Kidney (tissue), 14 donors: ENCODE results near the gene CYP2D6. TPM values are rescaled to one million over a fixed set of nuclear protein-coding genes. Genes with fewer than 3 reads are reported as not detected.

ENCODE experiments used
- DNase-seq, 5 donors: peaks; one replicate each; pipeline ENCODE4 v3.0.0-alpha.2; 2013 to 2020
- FAIRE-seq: peaks from 2 replicates; lab custom pipeline; 2012; peaks lifted over from hg19 to GRCh38; lab: Jason Lieb, UNC
- H3K27ac ChIP-seq, 2 donors: one replicate each; pipeline ENCODE4 v1.7.0; 2013; ENCODE audit warnings: low read depth in 2 of 2, low read length in 2 of 2, inconsistent platforms in 1 of 2
- H3K27me3 ChIP-seq: one replicate; pipeline ENCODE4 v1.7.1; 2013; ENCODE audit warnings: low read length, inconsistent platforms; ENCODE audit not compliant: control insufficient read depth, insufficient read depth
- H3K36me3 ChIP-seq, 3 donors: one replicate each; pipeline versions ENCODE4 v1.7.0 to v1.7.1; 2013; ENCODE audit warnings: low read length in 3 of 3, control low read depth in 1 of 3, inconsistent platforms in 1 of 3; ENCODE audit not compliant: insufficient read depth in 3 of 3, control insufficient read depth in 2 of 3
- H3K4me1 ChIP-seq, 3 donors: one replicate each; pipeline versions ENCODE4 v1.7.0 to v1.7.1; 2013; ENCODE audit warnings: low read length in 3 of 3, inconsistent platforms in 1 of 3, low read depth in 1 of 3; ENCODE audit not compliant: control insufficient read depth in 2 of 3, insufficient read depth in 2 of 3
- H3K4me3 ChIP-seq, 3 donors: one replicate each; pipeline versions ENCODE4 v1.7.0 to v1.8.1; 2013; ENCODE audit warnings: low read length in 3 of 3, control low read depth in 1 of 3, inconsistent platforms in 1 of 3
- H3K9ac ChIP-seq, 3 donors: one replicate each; pipeline versions ENCODE4 v1.7.0 to v1.7.1; 2013; ENCODE audit warnings: low read length in 3 of 3, control low read depth in 1 of 3, inconsistent platforms in 1 of 3
- H3K9me3 ChIP-seq, 3 donors: one replicate each; pipeline versions ENCODE4 v1.7.0 to v1.7.1; 2013; ENCODE audit warnings: low read length in 3 of 3, control low read depth in 1 of 3, inconsistent platforms in 1 of 3; ENCODE audit not compliant: control insufficient read depth in 2 of 3, insufficient read depth in 1 of 3
- intact Hi-C: fragments of 100-400 bp; cut with DNase I; formaldehyde crosslinking; loops from one replicate; pipeline ENCODE4 v1.11.1; 2022
- polyA plus RNA-seq: library from polyadenylated mRNA; stranded (reverse); fragments of 350-450 nt; fragmentation: Illumina TruSeq; extraction: RNeasy Lipid Tissue Mini Kit (QIAGEN cat#74804); gene quantifications from one replicate; pipeline ENCODE4 v1.2.3, GENCODE V29; 2014; ENCODE audit warnings: low read depth, low replicate concordance; ENCODE audit not compliant: insufficient read depth
- total RNA-seq: library from RNA; stranded (reverse); fragmentation: NEBNext Ultra II Directional; extraction: Animal tissue kit (Norgen Biotek cat#: 25700); gene quantifications from one replicate; pipeline ENCODE4 v1.2.1, GENCODE V29; 2021
- TF ChIP-seq, protein P1 (sequence below): IDR thresholded peaks from 3 replicates; pipeline ENCODE4 v1.5.1; 2012; ENCODE audit warnings: mild to moderate bottlenecking, moderate library complexity, borderline replicate concordance; ENCODE audit not compliant: insufficient read depth; ENCODE audit errors: extremely low read depth
- donor health status: control.
- donor health status: control.
- donor health status: control.
- donor health status: control.
- donor health status: control.
- donor health status: DM: yes; HTN: yes; CAD: no.
- donor health status: Normal renal cell carcinoma (clear cell type).

CYP2D6 gene
- total and polyA plus RNA-seq, 2 donors from 2014 or later = 0.39 to 3.2 TPM

DNA sequence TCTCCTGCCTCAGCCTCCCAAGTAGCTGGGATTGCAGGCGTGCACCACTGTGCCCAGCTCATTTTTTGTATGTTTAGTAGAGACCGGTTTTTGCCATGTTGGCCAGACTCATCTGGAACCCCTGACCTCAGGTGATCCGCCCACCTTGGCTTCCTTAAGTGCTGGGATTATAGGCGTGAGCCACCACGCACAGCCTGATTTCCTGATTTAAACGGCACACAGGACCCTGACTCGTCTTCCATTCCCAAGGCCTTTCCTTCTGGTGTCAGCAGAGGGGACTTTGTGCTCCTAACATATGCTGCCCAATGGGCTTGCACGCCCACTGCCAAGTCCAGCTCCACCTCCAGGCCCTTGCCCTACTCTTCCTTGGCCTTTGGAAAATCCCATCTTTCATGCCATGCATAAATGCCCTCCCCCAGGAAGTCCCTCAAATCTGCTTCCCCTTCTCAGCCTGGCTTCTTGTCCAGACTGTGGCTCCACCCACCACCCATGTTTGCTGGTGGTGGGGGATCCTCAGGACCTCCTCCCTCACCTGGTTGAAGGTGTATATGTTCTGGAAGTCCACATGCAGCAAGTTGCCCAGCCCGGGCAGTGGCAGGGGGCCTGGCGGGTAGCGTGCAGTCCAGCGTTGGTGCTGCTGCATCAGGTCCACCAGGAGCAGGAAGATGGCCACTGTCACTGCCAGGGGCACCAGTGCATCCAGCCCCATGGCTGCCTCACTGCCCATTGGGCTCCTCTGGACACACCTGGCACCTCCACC, 23.9 kb upstream of the CYP2D6 start:
- DNase-seq (no peak), FAIRE-seq (no peak)
- TF ChIP-seq, protein P1, sequence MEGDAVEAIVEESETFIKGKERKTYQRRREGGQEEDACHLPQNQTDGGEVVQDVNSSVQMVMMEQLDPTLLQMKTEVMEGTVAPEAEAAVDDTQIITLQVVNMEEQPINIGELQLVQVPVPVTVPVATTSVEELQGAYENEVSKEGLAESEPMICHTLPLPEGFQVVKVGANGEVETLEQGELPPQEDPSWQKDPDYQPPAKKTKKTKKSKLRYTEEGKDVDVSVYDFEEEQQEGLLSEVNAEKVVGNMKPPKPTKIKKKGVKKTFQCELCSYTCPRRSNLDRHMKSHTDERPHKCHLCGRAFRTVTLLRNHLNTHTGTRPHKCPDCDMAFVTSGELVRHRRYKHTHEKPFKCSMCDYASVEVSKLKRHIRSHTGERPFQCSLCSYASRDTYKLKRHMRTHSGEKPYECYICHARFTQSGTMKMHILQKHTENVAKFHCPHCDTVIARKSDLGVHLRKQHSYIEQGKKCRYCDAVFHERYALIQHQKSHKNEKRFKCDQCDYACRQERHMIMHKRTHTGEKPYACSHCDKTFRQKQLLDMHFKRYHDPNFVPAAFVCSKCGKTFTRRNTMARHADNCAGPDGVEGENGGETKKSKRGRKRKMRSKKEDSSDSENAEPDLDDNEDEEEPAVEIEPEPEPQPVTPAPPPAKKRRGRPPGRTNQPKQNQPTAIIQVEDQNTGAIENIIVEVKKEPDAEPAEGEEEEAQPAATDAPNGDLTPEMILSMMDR = no peak
- Histone ChIP-seq H3K27me3 (no peaks in the 10 kb centered on the region), H3K36me3 (peaks cover 0 to 9% (median 5%) of the 10 kb centered on the region in 3 donors), H3K9me3 (no peaks in the 10 kb centered on the region), H3K4me3 (no peak overlapping the region), H3K9ac (no peak overlapping the region), H3K27ac (no peak overlapping the region), H3K4me1 (no peaks in the 10 kb centered on the region)
- intact Hi-C loops = no loop called here

DNA sequence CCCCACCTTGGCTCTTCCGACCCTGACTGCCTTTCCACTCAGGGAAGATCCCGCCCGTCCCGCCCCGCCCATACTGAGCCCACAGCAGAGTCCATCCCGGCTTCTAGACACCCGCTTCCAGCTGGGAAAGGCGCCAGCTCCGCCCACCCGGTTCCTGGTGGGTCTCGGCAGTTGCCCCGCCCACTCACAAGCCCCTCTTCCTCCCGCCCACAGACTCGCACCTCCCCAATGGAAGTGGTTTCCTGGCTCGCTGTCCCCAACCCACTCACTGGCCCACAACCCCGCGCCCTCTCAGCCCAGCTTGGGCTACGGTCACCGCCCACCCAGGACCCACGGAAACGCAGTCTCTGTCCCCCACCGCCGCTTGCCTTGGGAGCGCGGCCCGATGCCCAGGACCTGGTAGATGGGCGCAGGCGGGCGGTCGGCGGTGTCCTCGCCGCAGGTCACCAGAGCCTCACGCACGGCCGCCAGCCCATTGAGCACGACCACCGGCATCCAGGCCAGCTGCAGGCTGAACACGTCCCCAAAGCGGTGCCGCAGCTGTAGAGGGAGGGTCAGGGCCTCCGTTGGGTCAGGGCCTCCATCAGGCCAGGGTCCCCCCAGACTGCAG, 22.2 kb upstream of the CYP2D6 start:
- TF ChIP-seq, protein P1 = no peak
- FAIRE-seq (no peak), DNase-seq (no peak)
- H3K4me1 ChIP-seq = no peaks in the 10 kb centered on the region
- H3K4me3 ChIP-seq = no peak overlapping the region
- H3K27ac ChIP-seq = no peak overlapping the region
- intact Hi-C loops = no loop called here
- H3K9ac ChIP-seq = no peak overlapping the region
- no peaks in the 10 kb centered on the region for H3K27me3 ChIP-seq
- H3K9me3 ChIP-seq = no peaks in the 10 kb centered on the region
- peaks cover 0 to 7% (median 5%) of the 10 kb centered on the region in 3 donors for H3K36me3 ChIP-seq

DNA sequence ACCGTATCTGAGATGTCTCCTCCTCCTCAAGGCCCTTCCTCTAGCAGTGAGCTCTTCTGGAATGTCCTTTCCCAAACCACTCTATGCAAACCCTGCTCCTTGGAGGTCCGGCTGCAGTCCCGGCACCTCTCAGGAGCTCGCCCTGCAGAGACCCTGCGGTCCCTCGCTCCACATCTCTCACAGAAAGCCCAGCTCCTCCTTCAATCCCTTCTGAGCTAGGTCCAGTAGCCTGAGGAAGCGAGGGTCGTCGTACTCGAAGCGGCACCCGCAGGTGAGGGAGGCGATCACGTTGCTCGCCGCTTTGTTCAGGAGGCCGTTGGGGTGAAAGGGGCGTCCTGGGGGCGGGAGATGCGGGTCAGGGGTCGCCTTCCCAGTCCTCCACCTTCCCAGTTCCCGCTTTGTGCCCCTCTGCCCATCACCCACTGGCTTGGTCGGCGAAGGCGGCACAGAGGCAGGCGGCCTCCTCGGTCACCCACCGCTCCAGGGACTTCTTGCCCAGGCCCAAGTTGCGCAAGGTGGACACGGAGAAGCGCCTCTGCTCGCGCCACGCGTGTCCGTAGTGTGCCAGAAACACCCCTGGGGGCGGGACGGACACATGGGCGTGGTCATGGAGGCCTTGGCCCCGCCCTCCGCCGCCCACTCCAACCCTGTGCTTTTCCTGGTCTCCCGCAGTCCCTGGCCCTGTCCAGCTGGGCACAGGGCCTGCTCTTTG, 21.5 kb upstream of the CYP2D6 start:
- no peak for DNase-seq
- Histone ChIP-seq H3K36me3 (peaks cover 0 to 7% (median 5%) of the 10 kb centered on the region in 3 donors), H3K4me3 (peak overlapping the region in 1 of 3 donors; percentile 6), H3K27ac (no peak overlapping the region), H3K9me3 (no peaks in the 10 kb centered on the region), H3K9ac (no peak overlapping the region), H3K4me1 (no peaks in the 10 kb centered on the region), H3K27me3 (no peaks in the 10 kb centered on the region)
- intact Hi-C loops = no loop called here
- no peak for FAIRE-seq
- TF ChIP-seq, protein P1 = no peak
